HEK293 (cell line): ENCODE results near the gene TTC13.

Experiments
- BCL11B ChIP-seq: fragments of 450-650 bp; formaldehyde crosslinking; IDR thresholded peaks from 2 replicates; pipeline ENCODE4 v1.5.1; 2016; ENCODE audit warnings: low read depth, missing biosample characterization, missing genetic modification characterization
- CTCF ChIP-seq: fragments of 450-650 bp; formaldehyde crosslinking; IDR thresholded peaks from 2 replicates; pipeline ENCODE4 v1.5.1; 2016; ENCODE audit warnings: missing biosample characterization, missing genetic modification characterization
- ELK4 ChIP-seq: IDR thresholded peaks from 2 replicates; pipeline ENCODE4 v1.6.1; 2011; ENCODE audit warnings: mild to moderate bottlenecking, low read depth, low read length, borderline replicate concordance
- REST ChIP-seq: fragments of 450-650 bp; formaldehyde crosslinking; IDR thresholded peaks from 2 replicates; pipeline ENCODE4 v1.5.1; 2016; ENCODE audit warnings: missing biosample characterization, missing genetic modification characterization
- SP2 ChIP-seq: fragments of 450-650 bp; formaldehyde crosslinking; IDR thresholded peaks from 2 replicates; pipeline ENCODE4 v1.5.1; 2016; ENCODE audit warnings: missing biosample characterization, missing genetic modification characterization
- WT1 ChIP-seq: fragments of 450-650 bp; formaldehyde crosslinking; IDR thresholded peaks from 2 replicates; pipeline ENCODE4 v1.5.1; 2016; ENCODE audit warnings: missing biosample characterization, missing genetic modification characterization
- ZNF10 ChIP-seq: fragments of 450-650 bp; formaldehyde crosslinking; IDR thresholded peaks from 2 replicates; pipeline ENCODE4 v1.5.1; 2017; ENCODE audit warnings: missing biosample characterization, missing genetic modification characterization
- ZNF24 ChIP-seq: fragments of 450-650 bp; formaldehyde crosslinking; IDR thresholded peaks from 2 replicates; pipeline ENCODE4 v1.5.1; 2016; ENCODE audit warnings: missing biosample characterization, missing genetic modification characterization
- ZNF558 ChIP-seq: fragments of 450-650 bp; formaldehyde crosslinking; IDR thresholded peaks from 2 replicates; pipeline ENCODE4 v1.5.1; 2016; ENCODE audit warnings: missing biosample characterization, missing genetic modification characterization
- ZNF561 ChIP-seq: fragments of 450-650 bp; IDR thresholded peaks from 2 replicates; pipeline ENCODE4 v1.5.1; 2018; ENCODE audit warnings: missing biosample characterization, missing genetic modification characterization, borderline replicate concordance
- ZNF747 ChIP-seq: fragments of 450-650 bp; formaldehyde crosslinking; IDR thresholded peaks from 2 replicates; pipeline ENCODE4 v1.5.1; 2016; ENCODE audit warnings: missing biosample characterization, missing genetic modification characterization
- ZSCAN23 ChIP-seq: fragments of 450-650 bp; formaldehyde crosslinking; IDR thresholded peaks from 2 replicates; pipeline ENCODE4 v1.5.1; 2016; ENCODE audit warnings: missing biosample characterization, missing genetic modification characterization
- TF ChIP-seq, protein P1 (sequence below): fragments of 450-650 bp; formaldehyde crosslinking; IDR thresholded peaks from 2 replicates; pipeline ENCODE4 v1.5.1; 2017; ENCODE audit warnings: missing biosample characterization, missing genetic modification characterization
- TF ChIP-seq, protein P2 (sequence below): fragments of 450-650 bp; formaldehyde crosslinking; IDR thresholded peaks from 2 replicates; pipeline ENCODE4 v1.5.1; 2016; ENCODE audit warnings: missing biosample characterization, missing genetic modification characterization

- TF ChIP-seq REST (tag by site-specific recombination): peak; percentile 60; the same call in 1 of the 2 replicates
- no peak for TF ChIP-seq ZNF747
- TF ChIP-seq CTCF (tag by site-specific recombination): peak; percentile 29; the same call in 1 of the 2 replicates
- peak; percentile 92; the same call in 1 of the 2 replicates for TF ChIP-seq ZNF561 (tag by site-specific recombination)
- no peak for TF ChIP-seq WT1 (tag by site-specific recombination)
- TF ChIP-seq ZNF24 (tag by site-specific recombination): peak; percentile 33; the same call in 1 of the 2 replicates
- no peak for TF ChIP-seq BCL11B (tag by site-specific recombination)
- 0 out of 2 replicates have a peak, but pooled peaks have one; percentile 13 for TF ChIP-seq ZNF10 (tag by site-specific recombination)
- peak; percentile 31; the same call in 1 of the 2 replicates for TF ChIP-seq SP2 (tag by site-specific recombination)
- 0 out of 2 replicates have a peak, but pooled peaks have one; percentile 34 for TF ChIP-seq ZSCAN23
- TF ChIP-seq, protein P1, sequence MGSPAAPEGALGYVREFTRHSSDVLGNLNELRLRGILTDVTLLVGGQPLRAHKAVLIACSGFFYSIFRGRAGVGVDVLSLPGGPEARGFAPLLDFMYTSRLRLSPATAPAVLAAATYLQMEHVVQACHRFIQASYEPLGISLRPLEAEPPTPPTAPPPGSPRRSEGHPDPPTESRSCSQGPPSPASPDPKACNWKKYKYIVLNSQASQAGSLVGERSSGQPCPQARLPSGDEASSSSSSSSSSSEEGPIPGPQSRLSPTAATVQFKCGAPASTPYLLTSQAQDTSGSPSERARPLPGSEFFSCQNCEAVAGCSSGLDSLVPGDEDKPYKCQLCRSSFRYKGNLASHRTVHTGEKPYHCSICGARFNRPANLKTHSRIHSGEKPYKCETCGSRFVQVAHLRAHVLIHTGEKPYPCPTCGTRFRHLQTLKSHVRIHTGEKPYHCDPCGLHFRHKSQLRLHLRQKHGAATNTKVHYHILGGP: no peak
- no peak for TF ChIP-seq ELK4
- TF ChIP-seq, protein P2, sequence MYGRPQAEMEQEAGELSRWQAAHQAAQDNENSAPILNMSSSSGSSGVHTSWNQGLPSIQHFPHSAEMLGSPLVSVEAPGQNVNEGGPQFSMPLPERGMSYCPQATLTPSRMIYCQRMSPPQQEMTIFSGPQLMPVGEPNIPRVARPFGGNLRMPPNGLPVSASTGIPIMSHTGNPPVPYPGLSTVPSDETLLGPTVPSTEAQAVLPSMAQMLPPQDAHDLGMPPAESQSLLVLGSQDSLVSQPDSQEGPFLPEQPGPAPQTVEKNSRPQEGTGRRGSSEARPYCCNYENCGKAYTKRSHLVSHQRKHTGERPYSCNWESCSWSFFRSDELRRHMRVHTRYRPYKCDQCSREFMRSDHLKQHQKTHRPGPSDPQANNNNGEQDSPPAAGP (tag by site-specific recombination): peak; percentile 85
- no peak for TF ChIP-seq ZNF558 (tag by site-specific recombination)
Observed at GRCh38 chr1:230867903-230868735, 110.5 kb downstream of the TTC13 start, which contains the start of gene C1orf198.
